Testis (tissue), 3 donors: Measurements from ENCODE around the gene ZSCAN21. TPM values are rescaled to one million over a fixed set of nuclear protein-coding genes. Genes with fewer than 3 reads are reported as not detected.
"Not testable (repeated sequence)": the region's sequence is repeated elsewhere in the genome, so short reads cannot be mapped to it uniquely, and the experiment has no call there.

Experiments used
- DNase-seq: peaks from one replicate; pipeline ENCODE4 v3.0.0-alpha.2; 2019
- H3K27ac ChIP-seq, 2 donors: fragments of 200-600 bp; sonication (generic); one replicate each; pipeline ENCODE4 v1.5.1; 2019
- H3K27me3 ChIP-seq: fragments of 200-600 bp; sonication (generic); one replicate; pipeline ENCODE4 v1.5.1; 2019
- H3K36me3 ChIP-seq: fragments of 200-600 bp; sonication (generic); one replicate; pipeline ENCODE4 v1.5.1; 2017; ENCODE audit warnings: low read depth; ENCODE audit errors: missing control alignments
- H3K4me1 ChIP-seq: fragments of 200-600 bp; sonication (generic); one replicate; pipeline ENCODE4 v1.5.1; 2019
- H3K4me3 ChIP-seq, 2 donors: fragments of 200-600 bp; sonication (generic); one replicate each; pipeline ENCODE4 v1.5.1; 2017 to 2019
- H3K9me3 ChIP-seq: fragments of 200-600 bp; sonication (generic); one replicate; pipeline ENCODE4 v1.5.1; 2017
- CTCF ChIP-seq, 3 experiments: fragments of 450-650 bp in 2 of 3; fragments of 200-600 bp in 1 of 3; sonication (generic) in 1 of 3; IDR thresholded peaks; one replicate each; pipeline ENCODE4 v1.5.1; 2016 to 2019; ENCODE audit warnings: antibody characterized with exemption in 3 of 3, mild to moderate bottlenecking in 2 of 3, moderate library complexity in 1 of 3
- POLR2A ChIP-seq: fragments of 450-650 bp; IDR thresholded peaks from one replicate; pipeline ENCODE4 v1.6.1; 2017; ENCODE audit warnings: antibody characterized with exemption, mild to moderate bottlenecking, moderate library complexity
- WGBS, 2 donors: methylation state at CpG; one replicate each; pipeline ENCODE4 v1.1.5; 2018; 5-methylcytosine and 5-hydroxymethylcytosine counted together
- intact Hi-C: fragments of 100-400 bp; cut with DNase I; formaldehyde crosslinking; loops from one replicate; pipeline ENCODE4 v1.15.1; 2023; ENCODE audit warnings: low total_unique reads
- polyA plus RNA-seq: library from polyadenylated mRNA; stranded (reverse); fragments of 350-450 nt; fragmentation: Illumina TruSeq; extraction: RNeasy Lipid Tissue Mini Kit (QIAGEN cat#74804); gene quantifications from one replicate; pipeline ENCODE4 v1.2.3, GENCODE V29; 2014; ENCODE audit warnings: low read depth, low replicate concordance; ENCODE audit not compliant: insufficient read depth
- total RNA-seq, 2 donors: library from RNA; depleted of rRNA; stranded (reverse); fragments of >200 nt; gene quantifications; one replicate each; pipeline ENCODE4 v1.2.3, GENCODE V29; 2016

ZSCAN21 gene
- total and polyA plus RNA-seq, 3 donors from 2014 or later = 21.3 to 50.3 (median 36.3) TPM

GRCh38 chr7:100008525-100008924 lies 41.0 kb upstream of the ZSCAN21 start:
- Histone ChIP-seq H3K36me3 (no peaks in the 10 kb centered on the region), H3K27me3 (no peaks in the 10 kb centered on the region), H3K27ac (no peak overlapping the region), H3K9me3 (no peaks in the 10 kb centered on the region), H3K4me3 (no peak overlapping the region), H3K4me1 (peaks cover 4% of the 10 kb centered on the region)
- DNase-seq = no peak
- 63 to 69% methylated on average over 10 of the region's 10 CpGs for WGBS, 2 donors
- intact Hi-C loops = no loop called here
- TF ChIP-seq CTCF (IDR thresholded peaks at IDR 0.05) (no peak), POLR2A (no peak)

- WGBS, 2 donors = 71 to 88% methylated on average over 8 of the region's 8 CpGs
- intact Hi-C loops = not testable (repeated sequence)
These were observed 39.6 kb upstream of the ZSCAN21 start for GRCh38 chr7:100009952-100010351.

GRCh38 chr7:100010901-100011300 lies 38.7 kb upstream of the ZSCAN21 start:
- Histone ChIP-seq H3K36me3 (no peaks in the 10 kb centered on the region), H3K27me3 (no peaks in the 10 kb centered on the region), H3K27ac (no peak overlapping the region), H3K4me3 (no peak overlapping the region), H3K9me3 (no peaks in the 10 kb centered on the region), H3K4me1 (peaks cover 5% of the 10 kb centered on the region)
- WGBS, 2 donors = 81 to 83% methylated on average over 2 of the region's 2 CpGs
- intact Hi-C loops = no loop called here
- no peak for DNase-seq
- no peak for TF ChIP-seq CTCF (IDR thresholded peaks at IDR 0.05)

More at GRCh38 chr7:100009952-100010351, 39.6 kb upstream of the ZSCAN21 start:
- not testable (repeated sequence) for H3K4me3 ChIP-seq, H3K27ac ChIP-seq, H3K36me3 ChIP-seq, H3K9me3 ChIP-seq, H3K4me1 ChIP-seq, H3K27me3 ChIP-seq, DNase-seq

- peaks cover 6% of the 10 kb centered on the region for H3K4me1 ChIP-seq
- no peaks in the 10 kb centered on the region for H3K9me3 ChIP-seq
- DNase-seq = no peak
- H3K27ac ChIP-seq = no peak overlapping the region
- no peaks in the 10 kb centered on the region for H3K36me3 ChIP-seq
- H3K27me3 ChIP-seq = no peaks in the 10 kb centered on the region
- H3K4me3 ChIP-seq = no peak overlapping the region
- TF ChIP-seq POLR2A (no peak), CTCF (IDR thresholded peaks at IDR 0.05) (no peak)
- WGBS, 2 donors = 36 to 48% methylated on average over 3 of the region's 3 CpGs
- intact Hi-C loops = no loop called here
These were observed 38.1 kb upstream of the ZSCAN21 start for GRCh38 chr7:100011516-100011915.

- H3K36me3 ChIP-seq, H3K4me3 ChIP-seq, intact Hi-C loops, H3K27me3 ChIP-seq, H3K9me3 ChIP-seq: not testable (repeated sequence)
- 69 to 74% methylated on average over 14 of the region's 14 CpGs for WGBS, 2 donors
- peak overlapping the region in 1 of 2 donors; percentile 50 for H3K27ac ChIP-seq
- DNase-seq = peak; percentile 42
- peaks cover 18% of the 10 kb centered on the region for H3K4me1 ChIP-seq
These were observed 36.9 kb upstream of the ZSCAN21 start for GRCh38 chr7:100012385-100013327.

- intact Hi-C loops = no loop called here
- no peaks in the 10 kb centered on the region for H3K9me3 ChIP-seq
- no peak overlapping the region for H3K4me3 ChIP-seq
- DNase-seq = no peak
- peaks cover 19% of the 10 kb centered on the region for H3K4me1 ChIP-seq
- WGBS, 2 donors = 84 to 87% methylated on average over 3 of the region's 3 CpGs
- H3K36me3 ChIP-seq = no peaks in the 10 kb centered on the region
- H3K27ac ChIP-seq = peak overlapping the region in 1 of 2 donors; percentile 50
- H3K27me3 ChIP-seq = no peaks in the 10 kb centered on the region
- no peak for TF ChIP-seq POLR2A
- no peak for TF ChIP-seq CTCF (IDR thresholded peaks at IDR 0.05)
These were observed 36.3 kb upstream of the ZSCAN21 start for GRCh38 chr7:100013328-100013676.
